Ishikawa (cell line): Measurements from ENCODE around the gene MSH5.

ENCODE experiments used
- CEBPB ChIP-seq: IDR thresholded peaks from 2 replicates; pipeline ENCODE4 v1.6.1; 2012
- CREB1 ChIP-seq: IDR thresholded peaks from 2 replicates; pipeline ENCODE4 v1.6.1; 2012; ENCODE audit warnings: low read depth
- EGR1 ChIP-seq: IDR thresholded peaks from 2 replicates; pipeline ENCODE4 v1.6.1; 2012
- EP300 ChIP-seq: IDR thresholded peaks from 2 replicates; pipeline ENCODE4 v1.6.1; 2012; ENCODE audit warnings: borderline replicate concordance
- FOXM1 ChIP-seq: IDR thresholded peaks from 2 replicates; pipeline ENCODE4 v1.6.1; 2012; ENCODE audit warnings: low read depth, borderline replicate concordance
- NFIC ChIP-seq: IDR thresholded peaks from 2 replicates; pipeline ENCODE4 v1.6.1; 2012
- RAD21 ChIP-seq: IDR thresholded peaks from 2 replicates; pipeline ENCODE4 v1.6.1; 2012; ENCODE audit warnings: low read depth
- TAF1 ChIP-seq: IDR thresholded peaks from 2 replicates; pipeline ENCODE4 v1.6.1; 2012; ENCODE audit warnings: low read depth, mild to moderate bottlenecking
- TCF12 ChIP-seq: IDR thresholded peaks from 2 replicates; pipeline ENCODE4 v1.6.1; 2012; ENCODE audit warnings: low read depth
- TEAD4 ChIP-seq: IDR thresholded peaks from 2 replicates; pipeline ENCODE4 v1.6.1; 2012
- YY1 ChIP-seq: IDR thresholded peaks from 2 replicates; pipeline ENCODE4 v1.6.1; 2012; ENCODE audit warnings: low read depth
- ZBTB7A ChIP-seq: IDR thresholded peaks from 2 replicates; pipeline ENCODE4 v1.6.1; 2012; ENCODE audit warnings: low read depth
- TF ChIP-seq, protein P1 (sequence below): IDR thresholded peaks from 2 replicates; pipeline ENCODE4 v1.6.1; 2012
- TF ChIP-seq, protein P2 (sequence below): IDR thresholded peaks from 2 replicates; pipeline ENCODE4 v1.6.1; 2012
- TF ChIP-seq, protein P3 (sequence below): IDR thresholded peaks from 2 replicates; pipeline ENCODE4 v1.6.1; 2012; ENCODE audit warnings: low read depth, mild to moderate bottlenecking

MSH5 gene

GRCh38 chr6:31770860-31771259 is 31.1 kb downstream of the MSH5 start:
- TF ChIP-seq, protein P1, sequence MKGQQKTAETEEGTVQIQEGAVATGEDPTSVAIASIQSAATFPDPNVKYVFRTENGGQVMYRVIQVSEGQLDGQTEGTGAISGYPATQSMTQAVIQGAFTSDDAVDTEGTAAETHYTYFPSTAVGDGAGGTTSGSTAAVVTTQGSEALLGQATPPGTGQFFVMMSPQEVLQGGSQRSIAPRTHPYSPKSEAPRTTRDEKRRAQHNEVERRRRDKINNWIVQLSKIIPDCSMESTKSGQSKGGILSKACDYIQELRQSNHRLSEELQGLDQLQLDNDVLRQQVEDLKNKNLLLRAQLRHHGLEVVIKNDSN: no peak
- TF ChIP-seq YY1 (no peak), ZBTB7A (no peak), CREB1 (no peak), RAD21 (no peak), TEAD4 (no peak), CEBPB (no peak), FOXM1 (no peak), NFIC (no peak), TAF1 (no peak), TCF12 (no peak), EP300 (no peak), EGR1 (no peak)
- TF ChIP-seq, protein P2, sequence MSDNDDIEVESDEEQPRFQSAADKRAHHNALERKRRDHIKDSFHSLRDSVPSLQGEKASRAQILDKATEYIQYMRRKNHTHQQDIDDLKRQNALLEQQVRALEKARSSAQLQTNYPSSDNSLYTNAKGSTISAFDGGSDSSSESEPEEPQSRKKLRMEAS: no peak
- TF ChIP-seq, protein P3, sequence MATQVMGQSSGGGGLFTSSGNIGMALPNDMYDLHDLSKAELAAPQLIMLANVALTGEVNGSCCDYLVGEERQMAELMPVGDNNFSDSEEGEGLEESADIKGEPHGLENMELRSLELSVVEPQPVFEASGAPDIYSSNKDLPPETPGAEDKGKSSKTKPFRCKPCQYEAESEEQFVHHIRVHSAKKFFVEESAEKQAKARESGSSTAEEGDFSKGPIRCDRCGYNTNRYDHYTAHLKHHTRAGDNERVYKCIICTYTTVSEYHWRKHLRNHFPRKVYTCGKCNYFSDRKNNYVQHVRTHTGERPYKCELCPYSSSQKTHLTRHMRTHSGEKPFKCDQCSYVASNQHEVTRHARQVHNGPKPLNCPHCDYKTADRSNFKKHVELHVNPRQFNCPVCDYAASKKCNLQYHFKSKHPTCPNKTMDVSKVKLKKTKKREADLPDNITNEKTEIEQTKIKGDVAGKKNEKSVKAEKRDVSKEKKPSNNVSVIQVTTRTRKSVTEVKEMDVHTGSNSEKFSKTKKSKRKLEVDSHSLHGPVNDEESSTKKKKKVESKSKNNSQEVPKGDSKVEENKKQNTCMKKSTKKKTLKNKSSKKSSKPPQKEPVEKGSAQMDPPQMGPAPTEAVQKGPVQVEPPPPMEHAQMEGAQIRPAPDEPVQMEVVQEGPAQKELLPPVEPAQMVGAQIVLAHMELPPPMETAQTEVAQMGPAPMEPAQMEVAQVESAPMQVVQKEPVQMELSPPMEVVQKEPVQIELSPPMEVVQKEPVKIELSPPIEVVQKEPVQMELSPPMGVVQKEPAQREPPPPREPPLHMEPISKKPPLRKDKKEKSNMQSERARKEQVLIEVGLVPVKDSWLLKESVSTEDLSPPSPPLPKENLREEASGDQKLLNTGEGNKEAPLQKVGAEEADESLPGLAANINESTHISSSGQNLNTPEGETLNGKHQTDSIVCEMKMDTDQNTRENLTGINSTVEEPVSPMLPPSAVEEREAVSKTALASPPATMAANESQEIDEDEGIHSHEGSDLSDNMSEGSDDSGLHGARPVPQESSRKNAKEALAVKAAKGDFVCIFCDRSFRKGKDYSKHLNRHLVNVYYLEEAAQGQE: no peak

- TF ChIP-seq, protein P3: no peak
- TF ChIP-seq EGR1 (no peak), RAD21 (no peak), CEBPB (no peak), TEAD4 (no peak), EP300 (no peak), TAF1 (no peak), FOXM1 (no peak), TCF12 (no peak), NFIC (no peak), YY1 (no peak), ZBTB7A (no peak), CREB1 (no peak)
- TF ChIP-seq, protein P1: no peak
- TF ChIP-seq, protein P2: no peak
Measured at GRCh38 chr6:31771992-31772358, 32.2 kb downstream of the MSH5 start.

DNA sequence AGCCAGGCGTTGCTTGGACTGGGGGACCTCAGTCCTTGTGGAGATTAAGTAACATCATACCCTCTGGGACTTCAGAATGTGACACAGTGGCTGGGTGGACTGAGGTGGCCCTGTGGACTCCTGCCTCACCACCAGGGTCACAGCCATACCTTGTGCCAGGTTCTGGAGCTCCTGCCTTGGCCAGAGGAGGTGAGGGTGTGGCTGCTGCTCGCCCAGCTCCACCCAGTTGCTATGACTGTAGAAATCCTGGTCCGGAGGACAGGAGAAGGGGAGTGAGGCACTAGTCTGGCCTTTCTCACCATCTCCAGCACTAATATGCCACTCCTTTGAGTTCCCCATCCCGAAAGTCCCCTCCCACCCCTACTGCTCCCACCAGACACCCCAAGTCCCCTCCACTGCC is 35.4 kb downstream of the MSH5 start:
- no peak for TF ChIP-seq EP300
- TF ChIP-seq CREB1: no peak
- no peak for TF ChIP-seq TEAD4

DNA sequence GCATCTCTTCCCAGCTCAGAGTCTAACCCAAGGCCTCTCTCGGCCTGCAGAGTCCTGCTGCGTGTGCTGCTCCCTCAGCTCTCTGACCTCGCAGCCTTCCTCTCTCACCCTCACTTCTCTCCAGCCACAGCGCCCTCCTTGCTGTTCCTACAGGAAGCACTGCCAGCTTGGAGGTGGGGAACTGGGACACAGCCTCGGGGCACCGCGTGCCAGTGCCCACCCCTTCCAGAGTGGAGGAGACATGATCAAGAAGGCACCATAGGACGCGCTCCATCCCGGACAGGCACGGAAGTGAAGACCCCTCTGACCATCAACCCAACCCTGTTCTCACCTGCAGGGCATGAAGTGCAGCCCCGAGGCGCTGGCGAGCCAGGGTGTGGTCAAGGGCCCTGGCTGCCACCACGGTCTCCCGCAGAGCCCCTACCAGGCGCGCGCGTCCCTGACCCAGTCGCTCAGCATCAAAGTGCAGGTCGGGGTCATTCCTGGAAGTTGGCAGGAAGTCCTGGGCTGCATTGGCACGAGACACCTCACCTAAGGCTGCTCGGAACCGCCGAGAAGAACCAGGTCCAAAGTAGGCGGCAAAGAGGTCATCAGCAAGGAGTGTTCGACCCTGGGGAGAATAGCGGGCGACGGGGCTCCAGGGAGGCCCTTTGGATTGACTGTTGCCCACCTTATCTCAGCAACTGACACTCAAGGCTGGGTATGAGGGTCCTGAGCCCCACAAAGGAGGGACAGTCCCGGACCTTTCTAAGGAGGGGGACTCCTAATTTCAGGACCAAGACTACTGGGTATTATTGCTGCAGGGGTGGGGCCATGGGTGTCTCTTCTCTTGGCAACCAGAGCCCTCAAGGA is 36.1 kb downstream of the MSH5 start:
- TF ChIP-seq TEAD4 (no peak), EP300 (no peak), YY1 (no peak), ZBTB7A (no peak), EGR1 (no peak), CREB1 (no peak), NFIC (no peak), TAF1 (no peak), TCF12 (no peak), RAD21 (no peak), FOXM1 (no peak), CEBPB (no peak)
- TF ChIP-seq, protein P1: no peak
- TF ChIP-seq, protein P2: no peak
- TF ChIP-seq, protein P3: no peak
